ENCODE measurements around the gene PLEKHG4B. TPM values are rescaled to one million over a fixed set of nuclear protein-coding genes. Genes with fewer than 3 reads are reported as not detected.

PLEKHG4B gene
- total and polyA plus RNA-seq, 4 donors = under 0.01 to 0.05 (median 0.01) TPM; not detected in 1

GRCh38 chr5:73768-74502, 18.0 kb upstream of the PLEKHG4B start:
- no peaks in the 10 kb centered on the region for H3K36me3 ChIP-seq (ENCODE audit: control insufficient read depth in 4 of 4, insufficient read depth in 3 of 4, low read depth in 1 of 4, low read length in 3 of 4)
- H3K27me3 ChIP-seq (ENCODE audit: control insufficient read depth in 4 of 4, insufficient read depth in 4 of 4, low read length in 3 of 4) = peaks cover 0 to 6% (median 0%) of the 10 kb centered on the region in 4 donors
- no peaks in the 10 kb centered on the region for H3K4me1 ChIP-seq (ENCODE audit: control insufficient read depth in 4 of 4, insufficient read depth in 4 of 4, low read length in 3 of 4)
- H3K4me3 ChIP-seq (ENCODE audit: low read depth in 1 of 3, low read length in 3 of 3) = no peak overlapping the region
- no peak overlapping the region for H3K27ac ChIP-seq (ENCODE audit: low read depth in 1 of 2, low read length in 2 of 2)
- 95% methylated on average over 16 of the region's 16 CpGs for WGBS
- no peak for DNase-seq (ENCODE audit: low spot score)
- TF ChIP-seq YY1 (IDR thresholded peaks at IDR 0.05) = no peak
- no peak for TF ChIP-seq MAX (IDR thresholded peaks at IDR 0.05)
- no peak for TF ChIP-seq TAF1 (conservative IDR thresholded peaks at IDR 0.05)
- no peak for TF ChIP-seq FOXA2 (IDR thresholded peaks at IDR 0.05)
- no peak for TF ChIP-seq ATF3 (IDR thresholded peaks at IDR 0.05)
- TF ChIP-seq ZBTB33 (IDR thresholded peaks at IDR 0.05) = no peak
- no peaks in the 10 kb centered on the region for H3K9me3 ChIP-seq (ENCODE audit: control insufficient read depth in 4 of 4, low read length in 3 of 4)
- H3K9ac ChIP-seq (ENCODE audit: low read depth in 1 of 2, low read length in 2 of 2) = no peak overlapping the region

GRCh38 chr5:74503-75109, 17.4 kb upstream of the PLEKHG4B start:
- Histone ChIP-seq H3K36me3 (ENCODE audit: control insufficient read depth in 4 of 4, insufficient read depth in 3 of 4, low read depth in 1 of 4, low read length in 3 of 4) (no peaks in the 10 kb centered on the region), H3K4me3 (ENCODE audit: low read depth in 1 of 3, low read length in 3 of 3) (no peak overlapping the region), H3K9ac (ENCODE audit: low read depth in 1 of 2, low read length in 2 of 2) (no peak overlapping the region), H3K27me3 (ENCODE audit: control insufficient read depth in 4 of 4, insufficient read depth in 4 of 4, low read length in 3 of 4) (peaks cover 0 to 6% (median 0%) of the 10 kb centered on the region in 4 donors), H3K9me3 (ENCODE audit: control insufficient read depth in 4 of 4, low read length in 3 of 4) (no peaks in the 10 kb centered on the region), H3K4me1 (ENCODE audit: control insufficient read depth in 4 of 4, insufficient read depth in 4 of 4, low read length in 3 of 4) (no peaks in the 10 kb centered on the region), H3K27ac (ENCODE audit: low read depth in 1 of 2, low read length in 2 of 2) (no peak overlapping the region)
- TF ChIP-seq YY1 (IDR thresholded peaks at IDR 0.05) = no peak
- TF ChIP-seq JUND (IDR thresholded peaks at IDR 0.05) = no peak
- no peak for TF ChIP-seq RXRA (IDR thresholded peaks at IDR 0.05)
- TF ChIP-seq ATF3 (IDR thresholded peaks at IDR 0.05) = no peak
- TF ChIP-seq RAD21 (IDR thresholded peaks at IDR 0.05) = no peak
- no peak for TF ChIP-seq FOXA2 (IDR thresholded peaks at IDR 0.05)
- no peak for TF ChIP-seq ZBTB33 (IDR thresholded peaks at IDR 0.05)
- no peak for TF ChIP-seq HNF4G (IDR thresholded peaks at IDR 0.05)
- no peak for TF ChIP-seq HNF4A (conservative IDR thresholded peaks at IDR 0.05)
- no peak for TF ChIP-seq EGR1 (IDR thresholded peaks at IDR 0.05; ENCODE audit: low read depth in 2 of 2)
- TF ChIP-seq SP1 (IDR thresholded peaks at IDR 0.05) = no peak
- no peak for TF ChIP-seq GABPA (IDR thresholded peaks at IDR 0.05 in 1 of 2, conservative IDR thresholded peaks at IDR 0.05 in 1 of 2)
- no peak for TF ChIP-seq NR2F2 (IDR thresholded peaks at IDR 0.05)
- 79% methylated on average over 15 of the region's 15 CpGs for WGBS
- no peak for DNase-seq (ENCODE audit: low spot score)
